Activated naive CD4-positive, alpha-beta T cell treated with anti-CD3 and anti-CD28 coated beads, Interleukin-2, amount 10 ng/mL, durations not matched to agents 5 hours and 36 hours (primary cell): ENCODE measurements around the gene VKORC1L1. TPM values are rescaled to one million over a fixed set of nuclear protein-coding genes. Genes with fewer than 3 reads are reported as not detected.

Experiments used
- total RNA-seq, 2 experiments: library from RNA; stranded (reverse); gene quantifications; one replicate each; pipeline ENCODE4 v1.2.3, GENCODE V29; 2021

VKORC1L1 gene
- total RNA-seq: 10 to 100 TPM; 12.2 to 13.7 TPM

GRCh38 chr7:65872776-65873581 is at the start of gene VKORC1L1:
VKORC1L1 (plus strand) TSS chr7:65873074; CDS start chr7:65873372, 298 bp downstream.

GRCh38 chr7:65981965-65982792 is 109.3 kb downstream of the VKORC1L1 start, which contains the start of gene GUSB:
GUSB (minus strand) TSS chr7:65982213; CDS start chr7:65982183, 30 bp downstream.

Other genes starting within 250 kb of the VKORC1L1 start
- gene GUSB, start 109.1 kb downstream of the VKORC1L1 start, total RNA-seq: 10 to 100 TPM; 61.1 to 64.3 TPM
- 10 to 100 TPM; 32.0 to 34.0 TPM for gene ASL, start 202.7 kb downstream of the VKORC1L1 start, total RNA-seq
- gene CRCP, start 241.8 kb downstream of the VKORC1L1 start, total RNA-seq: 10 to 100 TPM; 25.5 to 26.5 TPM